SU-DHL-6 (cell line): ENCODE measurements around the gene LYSMD2.

ENCODE experiments used
- EZH2phosphoT487 ChIP-seq: fragments of 200-600 bp; sonication (generic), shearing (Covaris generic); conservative IDR thresholded peaks from 2 replicates; pipeline ENCODE4 v1.6.1; 2018; ENCODE audit warnings: mild to moderate bottlenecking, antibody characterized with exemption, low read length, moderate library complexity, mixed read lengths
- TF ChIP-seq, protein P1 (sequence below): fragments of 200-600 bp; sonication (generic); IDR thresholded peaks from one replicate; pipeline ENCODE4 v1.5.1; 2017; ENCODE audit warnings: antibody characterized with exemption, mild to moderate bottlenecking, low read length, moderate library complexity; ENCODE audit not compliant: insufficient read depth, poor library complexity, severe bottlenecking

- TF ChIP-seq, protein P1, sequence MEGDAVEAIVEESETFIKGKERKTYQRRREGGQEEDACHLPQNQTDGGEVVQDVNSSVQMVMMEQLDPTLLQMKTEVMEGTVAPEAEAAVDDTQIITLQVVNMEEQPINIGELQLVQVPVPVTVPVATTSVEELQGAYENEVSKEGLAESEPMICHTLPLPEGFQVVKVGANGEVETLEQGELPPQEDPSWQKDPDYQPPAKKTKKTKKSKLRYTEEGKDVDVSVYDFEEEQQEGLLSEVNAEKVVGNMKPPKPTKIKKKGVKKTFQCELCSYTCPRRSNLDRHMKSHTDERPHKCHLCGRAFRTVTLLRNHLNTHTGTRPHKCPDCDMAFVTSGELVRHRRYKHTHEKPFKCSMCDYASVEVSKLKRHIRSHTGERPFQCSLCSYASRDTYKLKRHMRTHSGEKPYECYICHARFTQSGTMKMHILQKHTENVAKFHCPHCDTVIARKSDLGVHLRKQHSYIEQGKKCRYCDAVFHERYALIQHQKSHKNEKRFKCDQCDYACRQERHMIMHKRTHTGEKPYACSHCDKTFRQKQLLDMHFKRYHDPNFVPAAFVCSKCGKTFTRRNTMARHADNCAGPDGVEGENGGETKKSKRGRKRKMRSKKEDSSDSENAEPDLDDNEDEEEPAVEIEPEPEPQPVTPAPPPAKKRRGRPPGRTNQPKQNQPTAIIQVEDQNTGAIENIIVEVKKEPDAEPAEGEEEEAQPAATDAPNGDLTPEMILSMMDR: no peak
- TF ChIP-seq EZH2phosphoT487: no peak
Measured at GRCh38 chr15:51750792-51751696, 13.6 kb upstream of the LYSMD2 start, which contains the start of gene TMOD2.
